Brain microvascular endothelial cell (primary cell): ENCODE measurements around the gene ACSF3.

Experiments used
- DNase-seq: peaks from one replicate; pipeline ENCODE4 v3.0.0-alpha.2; 2020
- H3K27ac ChIP-seq: fragments of 250-450 bp; sonication (Bioruptor Pico); 2 replicates; pipeline ENCODE4 v1.5.1; 2020; ENCODE audit warnings: mild to moderate bottlenecking, moderate library complexity
- H3K27me3 ChIP-seq: fragments of 250-450 bp; sonication (Bioruptor Pico); replicated peaks from 2 replicates; pipeline ENCODE4 v1.5.1; 2020; ENCODE audit warnings: mild to moderate bottlenecking
- H3K36me3 ChIP-seq: fragments of 250-450 bp; sonication (Bioruptor Pico); replicated peaks from 2 replicates; pipeline ENCODE4 v1.5.1; 2020; ENCODE audit warnings: mild to moderate bottlenecking
- H3K4me3 ChIP-seq: 2 replicates; pipeline ENCODE4 v1.5.1; 2011; ENCODE audit warnings: low read depth, mild to moderate bottlenecking, control low read depth, low read length, moderate library complexity
- CTCF ChIP-seq: IDR thresholded peaks from 2 replicates; pipeline ENCODE4 v1.5.1; 2011; ENCODE audit warnings: low read depth, mild to moderate bottlenecking, moderate library complexity, low read length, control low read depth, inconsistent platforms; ENCODE audit errors: missing control alignments
- in situ Hi-C: cut with HindIII; loops from 2 replicates; pipeline ENCODE4 v1.10.0; 2017; ENCODE audit warnings: low sequenced_read_pairs, low pct_ligation_motif_present

The ACSF3 gene

GRCh38 chr16:89192956-89193575 lies 99.4 kb downstream of the ACSF3 start:
- H3K36me3 ChIP-seq = no peaks in the 10 kb centered on the region
- in situ Hi-C loops = no loop called here

GRCh38 chr16:89193576-89194293 lies 100.1 kb downstream of the ACSF3 start:
- no peak for DNase-seq
- Histone ChIP-seq H3K27ac (no peak overlapping the region), H3K4me3 (no peak overlapping the region), H3K36me3 (no peaks in the 10 kb centered on the region), H3K27me3 (no peaks in the 10 kb centered on the region)
- in situ Hi-C loops = no loop called here
- TF ChIP-seq CTCF = no peak

More at GRCh38 chr16:89192956-89193575, 99.4 kb downstream of the ACSF3 start:
- H3K4me3 ChIP-seq = no peak overlapping the region
- TF ChIP-seq CTCF = no peak
- DNase-seq = peak; percentile 63
- H3K27ac ChIP-seq = no peak overlapping the region
- H3K27me3 ChIP-seq = no peaks in the 10 kb centered on the region

- DNase-seq = no peak
- TF ChIP-seq CTCF = no peak
- in situ Hi-C loops = no loop called here
- Histone ChIP-seq H3K27ac (no peak overlapping the region), H3K4me3 (no peak overlapping the region), H3K36me3 (no peaks in the 10 kb centered on the region), H3K27me3 (peaks cover 4% of the 10 kb centered on the region)
Observed at GRCh38 chr16:89194340-89195311, 101.0 kb downstream of the ACSF3 start.

- no peaks in the 10 kb centered on the region for H3K36me3 ChIP-seq
- no peak overlapping the region for H3K27ac ChIP-seq
- no peak for DNase-seq
- peaks cover 14% of the 10 kb centered on the region for H3K27me3 ChIP-seq
- H3K4me3 ChIP-seq = no peak overlapping the region
- TF ChIP-seq CTCF = no peak
- in situ Hi-C loops = no loop called here
Observed at GRCh38 chr16:89195521-89196171, 102.0 kb downstream of the ACSF3 start.

GRCh38 chr16:89197033-89197632 lies 103.5 kb downstream of the ACSF3 start:
- no peak for TF ChIP-seq CTCF
- no peak for DNase-seq
- in situ Hi-C loops = no loop called here
- Histone ChIP-seq H3K36me3 (no peaks in the 10 kb centered on the region), H3K4me3 (no peak overlapping the region), H3K27ac (no peak overlapping the region), H3K27me3 (peaks cover 24% of the 10 kb centered on the region)
